HepG2 (cell line): ENCODE results near the gene ERCC6L2. TPM values are rescaled to one million over a fixed set of nuclear protein-coding genes. Genes with fewer than 3 reads are reported as not detected.

Experiments used
- TCF7 ChIP-seq: sonication (generic); IDR thresholded peaks from 2 replicates; pipeline ENCODE4 v1.6.1; 2016; ENCODE audit warnings: antibody characterized with exemption, low read depth
- THAP7 ChIP-seq: sonication (generic); formaldehyde crosslinking; IDR thresholded peaks from 2 replicates; pipeline ENCODE4 v1.8.1; 2023; ENCODE audit warnings: mild to moderate bottlenecking, missing genetic modification reagents
- ZNF546 ChIP-seq: sonication (generic); formaldehyde crosslinking; conservative IDR thresholded peaks from 2 replicates; pipeline ENCODE4 v1.8.1; 2023; ENCODE audit warnings: mild to moderate bottlenecking, missing genetic modification reagents
- polyA plus RNA-seq, 8 experiments: library from polyadenylated mRNA; depleted of rRNA in 3 of 8; stranded (reverse) in 7 of 8; unstranded in 1 of 8; fragments of >200 nt; fragmentation: Illumina TruSeq in 4 of 8; extraction: Trizol in 4 of 8; gene quantifications; 2 replicates each; pipeline versions ENCODE4 v1.2.1 to v1.2.3, GENCODE V29; 2011 to 2016; ENCODE audit warnings: low read depth in 4 of 8, missing spikeins in 1 of 8, mixed read lengths in 1 of 8; ENCODE audit not compliant: insufficient read depth in 1 of 8
- total RNA-seq, 5 experiments: library from RNA; depleted of rRNA; stranded (reverse); fragments of >200 nt; fragmentation: Illumina TruSeq; extraction: Trizol; gene quantifications; 2 replicates each; pipeline ENCODE4 v1.2.3, GENCODE V29; 2016; ENCODE audit warnings: low read depth in 1 of 5
- TF ChIP-seq, protein P1 (sequence below): sonication (generic); formaldehyde crosslinking; IDR thresholded peaks from 2 replicates; pipeline ENCODE4 v1.4.0; 2020; ENCODE audit warnings: mild to moderate bottlenecking, missing genetic modification reagents
- TF ChIP-seq, protein P2 (sequence below): IDR thresholded peaks from 2 replicates; pipeline ENCODE4 v1.6.1; 2016; ENCODE audit warnings: low read depth, control low read depth
- TF ChIP-seq, protein P3 (sequence below), 2 experiments: IDR thresholded peaks; 2 replicates each; pipeline ENCODE4 v1.6.1; 2011 to 2012; ENCODE audit warnings: low read length in 2 of 2, borderline replicate concordance in 1 of 2, low read depth in 1 of 2, mild to moderate bottlenecking in 1 of 2, moderate library complexity in 1 of 2

The ERCC6L2 gene
- total and polyA plus RNA-seq, 2 of the 13 experiments (the other 11 are each of a cell fraction or from before 2014, with no cell fraction given), result 13.4 to 45.9 TPM

DNA sequence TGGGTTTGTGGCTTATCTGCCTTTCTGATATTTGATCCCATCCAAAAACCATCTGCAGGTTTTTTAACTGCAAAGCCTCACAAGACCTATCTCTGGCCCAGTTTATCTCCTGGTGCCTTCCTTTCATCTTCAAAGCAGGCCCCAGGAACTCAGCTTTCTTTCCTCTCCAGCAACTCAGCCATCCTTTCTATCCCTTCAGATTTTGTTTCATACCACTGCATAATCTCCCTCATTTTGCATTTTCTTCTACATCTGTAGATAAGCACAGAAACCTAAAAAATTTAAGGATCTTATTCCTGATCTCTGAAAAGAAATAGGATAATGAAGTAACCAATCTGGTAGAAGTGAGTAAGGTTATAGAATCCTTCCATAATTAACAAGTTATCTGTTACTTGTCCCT is 19.5 kb upstream of the ERCC6L2 start (continued):
- TF ChIP-seq, protein P1, sequence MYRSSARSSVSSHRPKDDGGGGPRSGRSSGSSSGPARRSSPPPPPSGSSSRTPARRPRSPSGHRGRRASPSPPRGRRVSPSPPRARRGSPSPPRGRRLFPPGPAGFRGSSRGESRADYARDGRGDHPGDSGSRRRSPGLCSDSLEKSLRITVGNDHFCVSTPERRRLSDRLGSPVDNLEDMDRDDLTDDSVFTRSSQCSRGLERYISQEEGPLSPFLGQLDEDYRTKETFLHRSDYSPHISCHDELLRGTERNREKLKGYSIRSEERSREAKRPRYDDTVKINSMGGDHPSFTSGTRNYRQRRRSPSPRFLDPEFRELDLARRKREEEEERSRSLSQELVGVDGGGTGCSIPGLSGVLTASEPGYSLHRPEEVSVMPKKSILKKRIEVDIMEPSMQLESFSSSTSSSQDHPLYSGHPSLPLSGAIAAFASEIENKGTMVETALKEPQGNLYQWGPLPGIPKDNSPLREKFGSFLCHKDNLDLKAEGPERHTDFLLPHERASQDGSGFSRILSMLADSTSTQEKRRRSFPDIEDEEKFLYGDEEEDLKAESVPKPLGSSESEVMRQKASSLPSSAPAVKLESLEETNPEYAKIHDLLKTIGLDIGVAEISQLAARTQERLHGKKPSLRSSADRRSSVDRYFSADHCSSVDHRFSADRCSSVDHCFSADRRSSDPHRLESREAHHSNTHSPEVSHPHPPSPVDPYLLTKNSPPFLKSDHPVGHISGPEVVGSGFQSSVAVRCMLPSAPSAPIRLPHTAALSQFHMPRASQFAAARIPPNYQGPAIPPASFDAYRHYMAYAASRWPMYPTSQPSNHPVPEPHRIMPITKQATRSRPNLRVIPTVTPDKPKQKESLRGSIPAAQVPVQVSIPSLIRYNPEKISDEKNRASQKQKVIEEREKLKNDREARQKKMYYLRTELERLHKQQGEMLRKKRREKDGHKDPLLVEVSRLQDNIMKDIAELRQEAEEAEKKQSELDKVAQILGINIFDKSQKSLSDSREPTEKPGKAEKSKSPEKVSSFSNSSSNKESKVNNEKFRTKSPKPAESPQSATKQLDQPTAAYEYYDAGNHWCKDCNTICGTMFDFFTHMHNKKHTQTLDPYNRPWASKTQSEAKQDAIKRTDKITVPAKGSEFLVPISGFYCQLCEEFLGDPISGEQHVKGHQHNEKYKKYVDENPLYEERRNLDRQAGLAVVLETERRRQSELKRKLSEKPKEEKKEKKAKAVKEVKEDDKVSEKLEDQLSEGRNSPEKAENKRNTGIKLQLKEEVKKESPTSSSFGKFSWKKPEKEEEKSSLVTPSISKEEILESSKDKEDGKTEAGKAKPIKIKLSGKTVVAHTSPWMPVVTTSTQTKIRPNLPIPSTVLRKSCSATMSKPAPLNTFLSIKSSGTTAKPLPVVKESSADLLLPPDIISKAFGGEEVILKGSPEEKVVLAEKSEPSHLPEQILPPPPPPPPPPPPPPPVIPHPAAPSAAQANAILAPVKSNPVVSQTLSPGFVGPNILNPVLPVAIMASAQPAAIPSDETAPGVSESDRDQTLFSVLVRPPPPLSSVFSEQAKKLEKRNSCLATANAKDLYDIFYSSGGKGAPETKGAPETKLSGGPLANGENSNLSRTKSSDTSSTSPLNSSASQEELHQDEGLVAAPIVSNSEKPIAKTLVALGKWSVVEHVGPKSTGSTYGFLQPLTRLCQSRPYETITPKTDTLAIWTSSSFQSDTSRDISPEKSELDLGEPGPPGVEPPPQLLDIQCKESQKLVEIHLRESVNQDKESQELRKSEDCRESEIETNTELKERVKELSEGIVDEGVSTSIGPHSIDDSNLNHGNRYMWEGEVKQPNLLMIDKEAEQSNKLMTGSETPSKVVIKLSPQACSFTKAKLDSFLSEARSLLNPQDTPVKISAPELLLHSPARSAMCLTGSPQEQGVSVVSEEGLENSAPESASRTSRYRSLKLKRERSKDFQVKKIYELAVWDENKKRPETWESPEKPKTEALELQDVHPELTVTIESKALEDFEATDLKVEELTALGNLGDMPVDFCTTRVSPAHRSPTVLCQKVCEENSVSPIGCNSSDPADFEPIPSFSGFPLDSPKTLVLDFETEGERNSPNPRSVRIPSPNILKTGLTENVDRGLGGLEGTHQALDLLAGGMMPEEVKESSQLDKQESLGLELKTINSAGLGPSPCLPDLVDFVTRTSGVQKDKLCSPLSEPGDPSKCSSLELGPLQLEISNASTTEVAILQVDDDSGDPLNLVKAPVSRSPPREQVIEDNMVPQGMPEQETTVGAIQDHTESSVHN (CRISPR knock-in tag), result no peak
- TF ChIP-seq ZNF546 (no peak), THAP7 (no peak), TCF7 (no peak)
- TF ChIP-seq, protein P2, sequence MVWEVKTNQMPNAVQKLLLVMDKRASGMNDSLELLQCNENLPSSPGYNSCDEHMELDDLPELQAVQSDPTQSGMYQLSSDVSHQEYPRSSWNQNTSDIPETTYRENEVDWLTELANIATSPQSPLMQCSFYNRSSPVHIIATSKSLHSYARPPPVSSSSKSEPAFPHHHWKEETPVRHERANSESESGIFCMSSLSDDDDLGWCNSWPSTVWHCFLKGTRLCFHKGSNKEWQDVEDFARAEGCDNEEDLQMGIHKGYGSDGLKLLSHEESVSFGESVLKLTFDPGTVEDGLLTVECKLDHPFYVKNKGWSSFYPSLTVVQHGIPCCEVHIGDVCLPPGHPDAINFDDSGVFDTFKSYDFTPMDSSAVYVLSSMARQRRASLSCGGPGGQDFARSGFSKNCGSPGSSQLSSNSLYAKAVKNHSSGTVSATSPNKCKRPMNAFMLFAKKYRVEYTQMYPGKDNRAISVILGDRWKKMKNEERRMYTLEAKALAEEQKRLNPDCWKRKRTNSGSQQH (CRISPR knock-in tag), result no peak
- TF ChIP-seq, protein P3, sequence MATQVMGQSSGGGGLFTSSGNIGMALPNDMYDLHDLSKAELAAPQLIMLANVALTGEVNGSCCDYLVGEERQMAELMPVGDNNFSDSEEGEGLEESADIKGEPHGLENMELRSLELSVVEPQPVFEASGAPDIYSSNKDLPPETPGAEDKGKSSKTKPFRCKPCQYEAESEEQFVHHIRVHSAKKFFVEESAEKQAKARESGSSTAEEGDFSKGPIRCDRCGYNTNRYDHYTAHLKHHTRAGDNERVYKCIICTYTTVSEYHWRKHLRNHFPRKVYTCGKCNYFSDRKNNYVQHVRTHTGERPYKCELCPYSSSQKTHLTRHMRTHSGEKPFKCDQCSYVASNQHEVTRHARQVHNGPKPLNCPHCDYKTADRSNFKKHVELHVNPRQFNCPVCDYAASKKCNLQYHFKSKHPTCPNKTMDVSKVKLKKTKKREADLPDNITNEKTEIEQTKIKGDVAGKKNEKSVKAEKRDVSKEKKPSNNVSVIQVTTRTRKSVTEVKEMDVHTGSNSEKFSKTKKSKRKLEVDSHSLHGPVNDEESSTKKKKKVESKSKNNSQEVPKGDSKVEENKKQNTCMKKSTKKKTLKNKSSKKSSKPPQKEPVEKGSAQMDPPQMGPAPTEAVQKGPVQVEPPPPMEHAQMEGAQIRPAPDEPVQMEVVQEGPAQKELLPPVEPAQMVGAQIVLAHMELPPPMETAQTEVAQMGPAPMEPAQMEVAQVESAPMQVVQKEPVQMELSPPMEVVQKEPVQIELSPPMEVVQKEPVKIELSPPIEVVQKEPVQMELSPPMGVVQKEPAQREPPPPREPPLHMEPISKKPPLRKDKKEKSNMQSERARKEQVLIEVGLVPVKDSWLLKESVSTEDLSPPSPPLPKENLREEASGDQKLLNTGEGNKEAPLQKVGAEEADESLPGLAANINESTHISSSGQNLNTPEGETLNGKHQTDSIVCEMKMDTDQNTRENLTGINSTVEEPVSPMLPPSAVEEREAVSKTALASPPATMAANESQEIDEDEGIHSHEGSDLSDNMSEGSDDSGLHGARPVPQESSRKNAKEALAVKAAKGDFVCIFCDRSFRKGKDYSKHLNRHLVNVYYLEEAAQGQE (IDR thresholded peaks at IDR 0.05; ENCODE audit: borderline replicate concordance in 1 of 2, low read depth in 1 of 2, low read length in 2 of 2), result no peak
